ENCODE measurements around the gene SYT17.

DNA sequence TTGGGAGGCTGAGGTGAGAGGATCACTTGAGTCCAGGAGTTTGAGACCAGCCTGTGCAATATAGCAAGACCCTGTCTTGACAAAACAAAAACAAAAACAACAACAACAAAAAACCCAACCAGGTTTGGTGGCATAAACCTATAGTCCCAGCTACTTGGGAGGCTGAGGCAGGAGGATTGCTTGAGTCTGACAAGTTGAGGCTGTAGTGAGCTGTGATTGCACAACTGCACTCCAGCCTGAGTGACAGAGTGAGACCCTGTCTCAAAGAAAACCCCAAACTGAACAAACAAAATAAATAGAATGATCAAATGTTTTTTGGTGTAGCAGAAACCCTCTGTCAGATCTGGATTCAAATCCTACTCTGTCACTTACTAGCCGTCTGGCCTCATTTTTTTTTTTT, 16.0 kb upstream of the SYT17 start:
- TF ChIP-seq EZH2 (IDR thresholded peaks at IDR 0.05) (no peak), POLR2AphosphoS5 (IDR thresholded peaks at IDR 0.05; ENCODE audit: borderline replicate concordance, low read depth, low read length) (no peak), FOXP2 (optimal IDR thresholded peaks at IDR 0.05; ENCODE audit: control extremely low read depth, extremely low read length, insufficient read depth) (no peak)

All from SK-N-MC (cell line).